Measurements from ENCODE around the gene LURAP1L.

- peak; percentile 42 for TF ChIP-seq POLR2A (IDR thresholded peaks at IDR 0.05; ENCODE audit: low read depth)
- TF ChIP-seq, protein P1, sequence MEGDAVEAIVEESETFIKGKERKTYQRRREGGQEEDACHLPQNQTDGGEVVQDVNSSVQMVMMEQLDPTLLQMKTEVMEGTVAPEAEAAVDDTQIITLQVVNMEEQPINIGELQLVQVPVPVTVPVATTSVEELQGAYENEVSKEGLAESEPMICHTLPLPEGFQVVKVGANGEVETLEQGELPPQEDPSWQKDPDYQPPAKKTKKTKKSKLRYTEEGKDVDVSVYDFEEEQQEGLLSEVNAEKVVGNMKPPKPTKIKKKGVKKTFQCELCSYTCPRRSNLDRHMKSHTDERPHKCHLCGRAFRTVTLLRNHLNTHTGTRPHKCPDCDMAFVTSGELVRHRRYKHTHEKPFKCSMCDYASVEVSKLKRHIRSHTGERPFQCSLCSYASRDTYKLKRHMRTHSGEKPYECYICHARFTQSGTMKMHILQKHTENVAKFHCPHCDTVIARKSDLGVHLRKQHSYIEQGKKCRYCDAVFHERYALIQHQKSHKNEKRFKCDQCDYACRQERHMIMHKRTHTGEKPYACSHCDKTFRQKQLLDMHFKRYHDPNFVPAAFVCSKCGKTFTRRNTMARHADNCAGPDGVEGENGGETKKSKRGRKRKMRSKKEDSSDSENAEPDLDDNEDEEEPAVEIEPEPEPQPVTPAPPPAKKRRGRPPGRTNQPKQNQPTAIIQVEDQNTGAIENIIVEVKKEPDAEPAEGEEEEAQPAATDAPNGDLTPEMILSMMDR (IDR thresholded peaks at IDR 0.05) = no peak
Measured at GRCh38 chr9:12774861-12775678, at the start of gene LURAP1L.
